Medulla oblongata (tissue), 1 donor: ENCODE measurements around the gene TMEM14A.

Experiments
- DNase-seq: peaks from one replicate; pipeline ENCODE4 v3.0.0-alpha.2; 2015; ENCODE audit errors: extremely low spot score

TMEM14A gene

GRCh38 chr6:52734072-52734471 is 63.2 kb downstream of the TMEM14A start:
- DNase-seq = no peak

- no peak for DNase-seq
Observed at GRCh38 chr6:52735071-52735470, 64.2 kb downstream of the TMEM14A start.

- DNase-seq = no peak
Observed at GRCh38 chr6:52736145-52736544, 65.2 kb downstream of the TMEM14A start.
